Duodenal mucosa (tissue), 2 donors: Measurements from ENCODE around the gene SLC25A48.

Experiments
- H3K27ac ChIP-seq: one replicate; pipeline ENCODE4 v1.7.0; 2013; ENCODE audit warnings: low read depth, low read length
- H3K27me3 ChIP-seq, 2 donors: one replicate each; pipeline ENCODE4 v1.7.0; 2013; ENCODE audit warnings: low read length in 2 of 2, control low read depth in 1 of 2; ENCODE audit not compliant: insufficient read depth in 2 of 2, control insufficient read depth in 1 of 2
- H3K36me3 ChIP-seq, 2 donors: one replicate each; pipeline ENCODE4 v1.7.0; 2013; ENCODE audit warnings: low read length in 2 of 2, control low read depth in 1 of 2; ENCODE audit not compliant: insufficient read depth in 2 of 2, control insufficient read depth in 1 of 2
- H3K4me1 ChIP-seq, 2 donors: one replicate each; pipeline ENCODE4 v1.7.0; 2013; ENCODE audit warnings: low read length in 2 of 2, control low read depth in 1 of 2; ENCODE audit not compliant: insufficient read depth in 2 of 2, control insufficient read depth in 1 of 2
- H3K4me3 ChIP-seq, 2 donors: one replicate each; pipeline ENCODE4 v1.7.0; 2013; ENCODE audit warnings: low read length in 2 of 2, low read depth in 1 of 2
- H3K9ac ChIP-seq, 2 donors: one replicate each; pipeline ENCODE4 v1.7.0; 2013; ENCODE audit warnings: low read length in 2 of 2, low read depth in 1 of 2
- H3K9me3 ChIP-seq, 2 donors: one replicate each; pipeline ENCODE4 v1.7.0; 2013; ENCODE audit warnings: low read length in 2 of 2, control low read depth in 1 of 2; ENCODE audit not compliant: control insufficient read depth in 1 of 2

Gene SLC25A48

DNA sequence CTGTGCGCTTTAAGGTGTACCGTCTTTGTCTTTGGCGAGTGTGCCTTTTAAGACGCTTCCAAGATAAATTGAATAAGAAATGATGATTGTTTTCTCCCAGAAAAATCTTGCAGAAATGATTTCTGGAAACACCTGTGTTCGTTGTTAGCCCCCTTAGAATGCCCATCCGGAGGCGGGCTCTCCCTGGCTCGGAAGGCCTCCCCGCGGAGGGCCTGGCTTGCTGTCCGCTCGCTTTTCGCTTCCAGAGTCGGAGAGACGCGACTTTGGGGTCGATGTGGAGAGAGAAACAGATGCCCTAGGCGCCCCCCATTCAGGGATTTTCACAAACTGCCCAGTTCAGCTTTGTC is 96.5 kb downstream of the SLC25A48 start:
- Histone ChIP-seq H3K4me3 (no peak overlapping the region), H3K9me3 (no peaks in the 10 kb centered on the region), H3K9ac (no peak overlapping the region), H3K27ac (no peak overlapping the region), H3K4me1 (no peaks in the 10 kb centered on the region), H3K36me3 (no peaks in the 10 kb centered on the region), H3K27me3 (peaks cover 20 to 48% of the 10 kb centered on the region in 2 donors)

DNA sequence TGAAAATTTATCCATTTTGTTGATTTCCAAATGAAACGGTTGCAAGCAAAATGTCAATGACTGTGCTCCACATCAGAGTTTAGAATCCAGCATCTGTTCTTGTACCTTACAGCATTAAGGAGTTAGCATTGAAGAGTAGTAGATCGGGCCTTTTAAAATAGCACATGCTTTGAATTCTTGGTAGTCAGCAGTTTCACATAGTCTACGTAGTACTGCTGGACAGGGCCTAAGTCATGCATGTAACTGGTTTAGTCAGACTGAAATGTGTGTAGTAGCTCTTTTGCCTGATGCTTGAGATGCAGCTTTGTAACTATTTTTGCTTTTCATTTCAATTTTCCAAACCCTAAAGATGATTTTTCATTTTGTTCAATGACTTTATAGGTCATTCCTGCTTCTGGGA is 100.5 kb downstream of the SLC25A48 start:
- peaks cover 22 to 25% of the 10 kb centered on the region in 2 donors for H3K27me3 ChIP-seq
- H3K9me3 ChIP-seq, result no peaks in the 10 kb centered on the region
- no peaks in the 10 kb centered on the region for H3K36me3 ChIP-seq
- H3K9ac ChIP-seq, result no peak overlapping the region
- no peaks in the 10 kb centered on the region for H3K4me1 ChIP-seq
- no peak overlapping the region for H3K27ac ChIP-seq
- H3K4me3 ChIP-seq, result no peak overlapping the region

DNA sequence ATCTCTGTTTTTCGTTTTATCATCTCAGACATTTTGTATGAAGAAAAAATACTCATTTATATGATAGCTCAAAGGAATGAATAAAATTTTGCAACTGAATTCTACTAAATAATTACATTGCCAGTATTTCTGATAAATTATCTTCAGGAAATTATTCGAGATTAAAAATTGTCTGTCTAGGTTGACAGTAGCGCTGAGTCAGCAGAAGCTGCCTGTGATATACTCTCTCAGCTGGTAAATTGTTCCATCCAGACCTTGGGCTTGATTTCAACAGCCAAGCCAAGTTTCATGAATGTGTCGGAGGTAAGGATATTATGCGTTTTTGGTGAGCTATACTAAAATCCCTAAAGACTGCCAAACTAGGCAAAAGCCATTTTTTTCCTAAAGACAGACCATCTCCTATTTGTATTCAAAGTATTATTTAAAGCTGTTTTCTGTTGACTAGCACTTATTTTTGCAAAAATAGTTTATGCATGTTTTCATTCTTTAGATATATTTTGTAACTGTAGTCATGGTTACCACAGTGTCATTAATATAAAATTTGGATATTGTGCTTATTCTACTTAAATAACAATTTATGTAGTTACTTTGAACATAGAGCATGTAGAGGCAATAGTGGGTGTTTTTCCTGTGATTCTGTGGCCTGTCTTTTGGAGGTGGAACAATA is 102.9 kb downstream of the SLC25A48 start:
- H3K4me1 ChIP-seq, result no peaks in the 10 kb centered on the region
- no peak overlapping the region for H3K4me3 ChIP-seq
- no peak overlapping the region for H3K27ac ChIP-seq
- H3K36me3 ChIP-seq, result no peaks in the 10 kb centered on the region
- no peak overlapping the region for H3K9ac ChIP-seq
- H3K9me3 ChIP-seq, result no peaks in the 10 kb centered on the region
- peaks cover 5 to 8% of the 10 kb centered on the region in 2 donors for H3K27me3 ChIP-seq
